COLO668 (cell line): ENCODE results near the gene LRRC55.

Experiments used
- DNase-seq: peaks from one replicate; lab custom pipeline; 2025; ENCODE audit not compliant: unreplicated experiment; lab: John Stamatoyannopoulos, UW

LRRC55 gene

DNA sequence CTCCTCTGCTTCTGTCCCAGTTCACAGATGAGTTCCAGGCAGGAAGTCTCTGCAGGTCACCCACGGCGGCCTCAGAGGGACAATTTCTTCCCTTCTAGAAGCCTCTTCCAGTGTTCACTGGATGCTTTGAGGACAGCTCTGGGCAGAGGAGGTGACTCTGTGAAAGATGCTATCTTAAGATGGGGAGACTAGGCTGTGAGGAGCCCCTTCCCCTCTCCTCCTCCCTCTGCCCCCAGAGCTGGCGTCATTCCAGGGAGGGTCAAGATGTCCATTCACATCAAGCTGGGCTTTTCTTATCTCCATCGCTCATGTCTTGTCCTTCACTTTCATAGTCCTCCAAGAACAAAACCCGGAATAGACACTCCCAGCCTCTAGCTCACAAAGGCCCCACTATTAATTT, 51.9 kb downstream of the LRRC55 start:
- no peak for DNase-seq

DNA sequence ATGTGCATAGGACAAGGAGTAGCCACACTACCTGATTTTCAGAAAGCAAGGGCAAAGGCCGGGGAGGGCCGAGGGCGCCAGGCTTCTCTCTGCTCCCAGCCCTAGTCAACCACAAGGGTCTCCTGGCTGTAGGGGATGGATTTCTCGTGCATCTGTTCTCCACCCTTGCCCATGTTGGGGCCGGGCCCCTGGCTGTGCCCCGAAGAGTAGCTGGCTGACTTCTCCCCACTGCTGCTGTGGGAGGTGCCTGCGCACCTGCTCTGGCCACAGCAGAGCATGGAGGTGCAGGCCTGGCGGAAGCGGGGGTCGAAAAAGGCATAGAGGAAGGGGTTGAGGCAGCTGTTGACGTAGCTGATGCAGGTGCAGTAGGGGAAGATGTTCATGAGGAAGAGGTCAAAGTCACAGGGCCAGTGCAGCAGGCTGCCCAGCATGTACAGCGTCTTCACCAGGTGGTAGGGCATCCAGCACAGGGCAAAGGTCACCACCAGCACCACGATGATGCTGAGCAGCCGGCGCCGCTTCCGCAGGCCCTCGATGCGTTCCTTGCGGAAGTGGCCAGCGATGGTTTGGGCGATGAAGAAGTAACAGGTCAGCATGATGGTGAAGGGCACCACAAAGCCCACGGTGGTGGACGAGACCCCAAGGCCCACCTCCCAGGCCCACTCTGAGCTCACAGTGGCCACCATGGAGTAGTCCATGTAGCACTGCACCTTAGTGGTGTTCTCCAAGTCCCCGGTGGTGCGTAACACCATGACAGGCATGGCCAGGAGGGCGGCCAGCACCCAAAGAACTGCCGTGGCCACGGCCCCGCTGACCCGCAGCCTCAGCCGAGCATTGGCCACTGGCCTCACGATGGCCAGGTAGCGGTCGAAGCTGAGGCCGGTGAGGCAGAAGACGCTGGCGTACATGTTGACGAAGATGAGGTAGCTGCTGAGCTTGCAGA, 54.3 kb downstream of the LRRC55 start:
- no peak for DNase-seq

DNA sequence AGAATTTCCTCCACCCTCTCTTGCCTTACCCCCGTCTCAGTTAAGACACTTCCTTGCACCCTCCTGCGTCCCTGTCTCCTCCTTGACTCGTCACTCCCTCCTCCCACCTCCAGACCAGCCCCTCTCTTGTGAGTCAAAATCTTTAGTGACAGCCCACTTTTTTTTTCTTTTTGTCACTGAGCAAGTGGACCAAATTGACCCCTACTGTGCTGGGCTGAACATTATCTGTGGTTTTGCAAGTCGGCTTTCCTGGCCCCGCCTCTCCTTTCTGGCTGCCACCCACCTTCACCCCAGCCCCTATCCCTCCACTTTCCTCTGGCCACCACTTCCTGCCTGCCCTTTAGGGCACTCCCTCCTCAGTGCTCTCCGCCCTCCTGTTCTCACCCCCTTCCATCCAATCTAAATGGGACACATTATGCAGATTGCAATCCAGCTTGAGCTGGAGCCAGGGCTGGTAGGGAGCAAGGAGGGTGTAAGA, 55.5 kb downstream of the LRRC55 start, which contains the start of gene APLNR:
Gene APLNR, minus strand, starts transcription at position 47 of the 478 bp plus-strand sequence. CDS start 246 bp downstream, outside the sequence.
- no peak for DNase-seq

DNA sequence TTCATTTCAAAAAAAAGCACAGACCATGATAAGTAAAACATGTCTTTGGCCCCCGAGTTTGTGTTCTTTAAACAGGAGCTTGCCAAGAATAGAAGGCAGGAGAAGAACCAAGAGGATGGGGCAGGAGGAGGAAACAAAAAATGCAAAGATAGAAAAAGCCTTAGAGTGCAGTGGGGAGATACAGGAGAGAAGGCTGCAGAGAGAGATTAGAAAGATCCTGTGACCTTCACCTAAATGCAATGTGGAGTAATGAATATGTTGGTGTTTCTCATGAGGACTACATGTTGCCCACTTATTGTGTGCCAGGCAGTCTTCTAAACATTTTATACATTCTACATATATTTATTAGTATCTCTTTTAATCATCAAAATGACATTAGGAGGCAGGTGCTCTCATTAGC, 57.6 kb downstream of the LRRC55 start:
- no peak for DNase-seq

DNA sequence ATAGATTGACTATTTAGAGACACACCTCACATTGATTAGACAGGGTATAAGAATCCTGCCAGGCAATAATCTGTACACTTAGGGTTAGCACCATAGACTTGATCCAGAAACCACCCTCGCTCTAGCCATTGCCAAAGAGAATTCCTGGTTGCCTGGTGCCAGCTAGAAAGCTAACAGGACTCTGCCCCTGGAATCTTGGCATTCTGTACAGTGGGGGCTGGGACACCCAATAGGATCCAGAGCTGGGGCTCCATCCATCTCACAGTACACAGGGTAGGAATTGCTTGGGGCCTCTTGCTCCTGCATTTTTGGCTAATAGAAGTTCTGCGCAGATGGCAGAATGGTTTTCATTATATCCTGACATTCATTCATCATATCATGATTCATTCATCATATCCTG, 58.3 kb downstream of the LRRC55 start:
- no peak for DNase-seq

DNA sequence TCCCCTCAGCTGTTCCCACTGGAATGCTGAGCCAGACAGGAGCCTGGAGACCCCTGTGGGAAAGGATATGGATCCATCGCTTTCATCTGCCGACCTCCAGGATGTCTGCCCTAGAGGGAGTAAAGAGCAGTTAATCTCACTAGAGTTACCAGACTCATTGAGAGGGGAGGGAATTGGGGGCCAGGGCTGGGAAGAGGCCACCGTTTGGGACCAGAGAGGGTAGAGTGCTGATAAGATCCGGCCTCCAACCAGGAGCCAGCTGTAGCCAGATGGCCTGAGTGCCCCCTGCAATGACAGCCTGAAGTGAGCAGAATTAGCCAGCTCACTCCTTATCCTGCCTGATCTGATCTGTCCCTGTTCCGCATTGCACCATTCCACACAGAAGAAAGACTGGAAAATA, 59.0 kb downstream of the LRRC55 start:
- no peak for DNase-seq
